ENCODE results near the gene LOC128125822.

DNA sequence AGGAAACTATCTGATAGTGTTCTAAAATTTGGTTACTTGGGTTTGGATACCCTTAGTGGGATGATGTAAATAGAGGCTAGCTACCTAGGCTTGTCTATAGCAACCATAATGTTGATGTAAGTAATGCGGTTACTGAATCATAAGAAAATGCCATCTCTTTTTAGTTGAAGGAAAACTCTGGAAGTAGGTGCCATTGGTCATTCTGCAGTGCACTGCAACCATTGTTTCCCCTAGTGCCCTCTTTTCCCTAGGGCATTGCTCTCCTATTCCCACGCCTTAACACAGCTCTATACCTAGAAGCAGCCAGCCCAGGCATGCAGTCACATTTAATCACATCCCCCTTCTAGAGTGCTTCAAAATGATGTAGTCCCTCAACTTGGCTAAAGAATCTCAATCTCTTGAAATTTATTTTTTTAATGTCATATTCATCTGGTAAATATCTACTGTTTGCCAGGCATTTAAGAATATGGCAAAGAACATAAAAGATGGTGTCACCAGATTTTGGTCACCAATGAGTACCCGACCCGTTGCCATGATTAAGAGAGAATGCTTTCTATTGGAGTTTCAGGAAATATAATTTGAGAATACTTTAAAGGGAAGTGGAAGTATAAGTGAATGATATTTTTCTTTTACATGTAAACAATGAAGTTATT lies 10.4 kb downstream of the LOC128125822 start:
- TF ChIP-seq, protein P1, sequence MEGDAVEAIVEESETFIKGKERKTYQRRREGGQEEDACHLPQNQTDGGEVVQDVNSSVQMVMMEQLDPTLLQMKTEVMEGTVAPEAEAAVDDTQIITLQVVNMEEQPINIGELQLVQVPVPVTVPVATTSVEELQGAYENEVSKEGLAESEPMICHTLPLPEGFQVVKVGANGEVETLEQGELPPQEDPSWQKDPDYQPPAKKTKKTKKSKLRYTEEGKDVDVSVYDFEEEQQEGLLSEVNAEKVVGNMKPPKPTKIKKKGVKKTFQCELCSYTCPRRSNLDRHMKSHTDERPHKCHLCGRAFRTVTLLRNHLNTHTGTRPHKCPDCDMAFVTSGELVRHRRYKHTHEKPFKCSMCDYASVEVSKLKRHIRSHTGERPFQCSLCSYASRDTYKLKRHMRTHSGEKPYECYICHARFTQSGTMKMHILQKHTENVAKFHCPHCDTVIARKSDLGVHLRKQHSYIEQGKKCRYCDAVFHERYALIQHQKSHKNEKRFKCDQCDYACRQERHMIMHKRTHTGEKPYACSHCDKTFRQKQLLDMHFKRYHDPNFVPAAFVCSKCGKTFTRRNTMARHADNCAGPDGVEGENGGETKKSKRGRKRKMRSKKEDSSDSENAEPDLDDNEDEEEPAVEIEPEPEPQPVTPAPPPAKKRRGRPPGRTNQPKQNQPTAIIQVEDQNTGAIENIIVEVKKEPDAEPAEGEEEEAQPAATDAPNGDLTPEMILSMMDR (IDR thresholded peaks at IDR 0.05; ENCODE audit: insufficient read depth, low read length, poor library complexity, severe bottlenecking), result no peak
- TF ChIP-seq EZH2phosphoT487 (conservative IDR thresholded peaks at IDR 0.05; ENCODE audit: low read length), result no peak

Measured in SU-DHL-6 (cell line).